CD8-positive, alpha-beta memory T cell (primary cell): Measurements from ENCODE around the gene PCDHB1. TPM values are rescaled to one million over a fixed set of nuclear protein-coding genes. Genes with fewer than 3 reads are reported as not detected.

ENCODE experiments used
- CTCF ChIA-PET: fragments of 350-600 bp; sonication (Branson Sonifier 250); formaldehyde crosslinking; loops from one replicate; lab custom pipeline; 2021; ENCODE audit warnings: antibody characterized with exemption; lab: Charles Lee
- POLR2A ChIA-PET: fragments of 350-600 bp; sonication (Branson Sonifier 250); formaldehyde crosslinking; loops from one replicate; lab custom pipeline; 2021; ENCODE audit warnings: antibody characterized with exemption; lab: Charles Lee
- DNase-seq, 5 donors: peaks; one replicate each; pipeline versions ENCODE4 v3.0.0 to v3.0.0-alpha.2; 2020 to 2022; ENCODE audit warnings: mixed read lengths in 1 of 5
- H3K27ac ChIP-seq: one replicate; pipeline ENCODE4 v1.7.0; 2013; ENCODE audit warnings: low read depth, mild to moderate bottlenecking, low read length, moderate library complexity
- H3K27me3 ChIP-seq: 2 replicates; pipeline ENCODE4 v1.7.0; 2013; ENCODE audit warnings: low read length, mild to moderate bottlenecking; ENCODE audit not compliant: insufficient read depth, poor library complexity, severe bottlenecking
- H3K36me3 ChIP-seq: 2 replicates; pipeline ENCODE4 v1.7.0; 2013; ENCODE audit warnings: mild to moderate bottlenecking, low read length, moderate library complexity; ENCODE audit not compliant: insufficient read depth
- H3K4me1 ChIP-seq: 2 replicates; pipeline ENCODE4 v1.7.0; 2013; ENCODE audit warnings: mild to moderate bottlenecking, low read length, moderate library complexity; ENCODE audit not compliant: insufficient read depth
- H3K4me3 ChIP-seq: 2 replicates; pipeline ENCODE4 v1.7.0; 2013; ENCODE audit warnings: mild to moderate bottlenecking, low read length
- H3K9me3 ChIP-seq: 2 replicates; pipeline ENCODE4 v1.7.0; 2013; ENCODE audit warnings: mild to moderate bottlenecking, low read length
- H3K27ac Mint-ChIP-seq, 8 donors: one replicate each; pipeline ENCODE4 v1.8.0; 2020 to 2021; ENCODE audit warnings: mixed read lengths in 8 of 8, mild to moderate bottlenecking in 6 of 8, inconsistent platforms in 3 of 8, moderate library complexity in 3 of 8
- H3K27me3 Mint-ChIP-seq, 2 donors: one replicate each; pipeline ENCODE4 v1.8.0; 2020 to 2021; ENCODE audit warnings: mixed read lengths in 2 of 2, mild to moderate bottlenecking in 1 of 2, moderate library complexity in 1 of 2
- H3K36me3 Mint-ChIP-seq, 3 donors: one replicate each; pipeline ENCODE4 v1.8.0; 2020 to 2021; ENCODE audit warnings: mixed read lengths in 3 of 3, inconsistent platforms in 1 of 3, mild to moderate bottlenecking in 1 of 3
- H3K4me1 Mint-ChIP-seq, 3 donors: one replicate each; pipeline ENCODE4 v1.8.0; 2020 to 2021; ENCODE audit warnings: mixed read lengths in 3 of 3, inconsistent platforms in 1 of 3, mild to moderate bottlenecking in 1 of 3
- H3K4me3 Mint-ChIP-seq, 7 donors: one replicate each; pipeline ENCODE4 v1.8.0; 2020 to 2021; ENCODE audit warnings: mixed read lengths in 7 of 7, mild to moderate bottlenecking in 6 of 7, moderate library complexity in 4 of 7, inconsistent platforms in 2 of 7
- H3K9me3 Mint-ChIP-seq, 5 donors: one replicate each; pipeline ENCODE4 v1.8.0; 2020 to 2022; ENCODE audit warnings: mixed read lengths in 5 of 5, mild to moderate bottlenecking in 3 of 5, moderate library complexity in 2 of 5, inconsistent platforms in 1 of 5
- polyA plus RNA-seq: library from polyadenylated mRNA; unstranded; fragments of 300-500 nt; fragmentation: Illumina TruSeq; gene quantifications from one replicate; pipeline ENCODE4 v1.2.3, GENCODE V29; 2021
- total RNA-seq, 2 experiments: library from RNA; stranded (reverse); gene quantifications; one replicate each; pipeline ENCODE4 v1.2.3, GENCODE V29; 2021

The PCDHB1 gene
- total and polyA plus RNA-seq, 3 experiments from 2014 or later: not detected

DNA sequence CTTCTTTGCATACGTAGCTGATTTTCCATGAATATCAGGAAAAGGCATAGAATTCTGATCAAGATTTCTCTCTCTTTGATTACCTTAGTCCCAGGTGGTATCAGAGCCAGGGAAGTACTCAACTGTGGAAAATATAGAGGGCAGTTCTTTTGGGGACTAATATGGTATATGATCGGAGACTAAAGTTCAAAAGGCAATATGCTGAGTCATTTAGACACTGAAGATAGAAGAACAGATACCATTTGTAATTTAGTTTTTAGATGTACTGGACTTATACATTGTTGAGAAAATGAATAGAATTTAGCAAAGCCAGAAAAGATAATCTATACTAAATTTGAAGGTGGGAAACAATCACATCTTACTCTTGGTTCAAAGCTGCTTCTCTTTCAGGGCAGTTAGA is 54.2 kb downstream of the PCDHB1 start:
- CTCF ChIA-PET: no interaction called here
- no peak for DNase-seq
- no peaks in the 10 kb centered on the region for H3K4me1 Mint-ChIP-seq
- H3K27me3 Mint-ChIP-seq: peaks cover 8 to 13% of the 10 kb centered on the region in 2 donors
- no peak overlapping the region for H3K4me3 ChIP-seq
- no peaks in the 10 kb centered on the region for H3K27me3 ChIP-seq
- H3K4me3 Mint-ChIP-seq: no peak overlapping the region
- H3K27ac Mint-ChIP-seq: no peak overlapping the region
- POLR2A ChIA-PET: no interaction called here
- H3K36me3 ChIP-seq: no peaks in the 10 kb centered on the region
- peaks cover 0 to 26% (median 11%) of the 10 kb centered on the region in 5 donors for H3K9me3 Mint-ChIP-seq
- H3K36me3 Mint-ChIP-seq: peaks cover 0 to 1% (median 0%) of the 10 kb centered on the region in 3 donors
- no peaks in the 10 kb centered on the region for H3K4me1 ChIP-seq
- no peak overlapping the region for H3K27ac ChIP-seq
- no peaks in the 10 kb centered on the region for H3K9me3 ChIP-seq

Other genes starting within 250 kb of the PCDHB1 start
- gene PCDHA4, start 244.3 kb upstream of the PCDHB1 start, total RNA-seq: not detected
- gene PCDHA4, start 244.3 kb upstream of the PCDHB1 start, polyA plus RNA-seq: not detected
- not detected for gene PCDHA5, start 229.8 kb upstream of the PCDHB1 start, total RNA-seq
- gene PCDHA5, start 229.8 kb upstream of the PCDHB1 start, polyA plus RNA-seq: not detected
- gene PCDHA6, start 223.4 kb upstream of the PCDHB1 start, total RNA-seq: not detected
- gene PCDHA6, start 223.4 kb upstream of the PCDHB1 start, polyA plus RNA-seq: not detected
- gene PCDHA7, start 217.1 kb upstream of the PCDHB1 start, total RNA-seq: not detected
- gene PCDHA7, start 217.1 kb upstream of the PCDHB1 start, polyA plus RNA-seq: not detected
- not detected for gene PCDHA8, start 210.2 kb upstream of the PCDHB1 start, total RNA-seq
- gene PCDHA8, start 210.2 kb upstream of the PCDHB1 start, polyA plus RNA-seq: not detected
- not detected for gene PCDHA9, start 203.0 kb upstream of the PCDHB1 start, total RNA-seq
- gene PCDHA9, start 203.0 kb upstream of the PCDHB1 start, polyA plus RNA-seq: not detected
- not detected for gene PCDHA10, start 195.5 kb upstream of the PCDHB1 start, total RNA-seq
- gene PCDHA10, start 195.5 kb upstream of the PCDHB1 start, polyA plus RNA-seq: not detected
- gene PCDHA11, start 182.4 kb upstream of the PCDHB1 start, total RNA-seq: not detected
- gene PCDHA11, start 182.4 kb upstream of the PCDHB1 start, polyA plus RNA-seq: not detected
- not detected for gene PCDHA12, start 176.1 kb upstream of the PCDHB1 start, total RNA-seq
- not detected for gene PCDHA12, start 176.1 kb upstream of the PCDHB1 start, polyA plus RNA-seq
- gene PCDHA13, start 169.2 kb upstream of the PCDHB1 start, total RNA-seq: not detected
- not detected for gene PCDHA13, start 169.2 kb upstream of the PCDHB1 start, polyA plus RNA-seq
- gene PCDHAC1, start 125.1 kb upstream of the PCDHB1 start, total RNA-seq: not detected
- gene PCDHAC1, start 125.1 kb upstream of the PCDHB1 start, polyA plus RNA-seq: not detected
- gene PCDHAC2, start 84.9 kb upstream of the PCDHB1 start, total RNA-seq: not detected
- not detected for gene PCDHAC2, start 84.9 kb upstream of the PCDHB1 start, polyA plus RNA-seq
- gene PCDHB2, start 43.2 kb downstream of the PCDHB1 start, total RNA-seq: not detected
- gene PCDHB2, start 43.2 kb downstream of the PCDHB1 start, polyA plus RNA-seq: not detected
- not detected for gene PCDHB3, start 49.1 kb downstream of the PCDHB1 start, total RNA-seq
- gene PCDHB3, start 49.1 kb downstream of the PCDHB1 start, polyA plus RNA-seq: not detected
- not detected for gene PCDHB4, start 70.4 kb downstream of the PCDHB1 start, total RNA-seq
- gene PCDHB4, start 70.4 kb downstream of the PCDHB1 start, polyA plus RNA-seq: not detected
- gene PCDHB5, start 83.8 kb downstream of the PCDHB1 start, total RNA-seq: not detected
- gene PCDHB5, start 83.8 kb downstream of the PCDHB1 start, polyA plus RNA-seq: not detected
- not detected for gene PCDHB6, start 98.7 kb downstream of the PCDHB1 start, total RNA-seq
- not detected for gene PCDHB6, start 98.7 kb downstream of the PCDHB1 start, polyA plus RNA-seq
- gene PCDHB7, start 121.3 kb downstream of the PCDHB1 start, total RNA-seq: not detected
- gene PCDHB7, start 121.3 kb downstream of the PCDHB1 start, polyA plus RNA-seq: not detected
- not detected for gene PCDHB8, start 126.4 kb downstream of the PCDHB1 start, total RNA-seq
- not detected for gene PCDHB8, start 126.4 kb downstream of the PCDHB1 start, polyA plus RNA-seq
- gene PCDHB16, start 131.0 kb downstream of the PCDHB1 start, total RNA-seq: not detected
- gene PCDHB16, start 131.0 kb downstream of the PCDHB1 start, polyA plus RNA-seq: not detected
- gene PCDHB9, start 135.8 kb downstream of the PCDHB1 start, total RNA-seq: not detected
- not detected for gene PCDHB9, start 135.8 kb downstream of the PCDHB1 start, polyA plus RNA-seq
- not detected for gene PCDHB10, start 141.0 kb downstream of the PCDHB1 start, total RNA-seq
- not detected for gene PCDHB10, start 141.0 kb downstream of the PCDHB1 start, polyA plus RNA-seq
- not detected for gene PCDHB11, start 148.3 kb downstream of the PCDHB1 start, total RNA-seq
- not detected for gene PCDHB11, start 148.3 kb downstream of the PCDHB1 start, polyA plus RNA-seq
- not detected for gene PCDHB12, start 157.3 kb downstream of the PCDHB1 start, total RNA-seq
- gene PCDHB12, start 157.3 kb downstream of the PCDHB1 start, polyA plus RNA-seq: not detected
- under 1 TPM in 1 of 2 experiments, not detected in 1; 0.04 TPM for gene PCDHB13, start 162.5 kb downstream of the PCDHB1 start, total RNA-seq
- not detected for gene PCDHB13, start 162.5 kb downstream of the PCDHB1 start, polyA plus RNA-seq
- under 1 TPM in 1 of 2 experiments, not detected in 1; 0.09 TPM for gene PCDHB14, start 172.0 kb downstream of the PCDHB1 start, total RNA-seq
- not detected for gene PCDHB14, start 172.0 kb downstream of the PCDHB1 start, polyA plus RNA-seq
- not detected for gene PCDHB15, start 194.0 kb downstream of the PCDHB1 start, total RNA-seq
- not detected for gene PCDHB15, start 194.0 kb downstream of the PCDHB1 start, polyA plus RNA-seq